Mammary microvascular endothelial cell (primary cell): ENCODE results near the gene OR56A3. TPM values are rescaled to one million over a fixed set of nuclear protein-coding genes. Genes with fewer than 3 reads are reported as not detected.

ENCODE experiments used
- total RNA-seq: library from RNA; depleted of rRNA; stranded (reverse); fragments of >200 nt; gene quantifications from 2 replicates; pipeline ENCODE4 v1.2.3, GENCODE V29; 2015

Gene OR56A3, protein sequence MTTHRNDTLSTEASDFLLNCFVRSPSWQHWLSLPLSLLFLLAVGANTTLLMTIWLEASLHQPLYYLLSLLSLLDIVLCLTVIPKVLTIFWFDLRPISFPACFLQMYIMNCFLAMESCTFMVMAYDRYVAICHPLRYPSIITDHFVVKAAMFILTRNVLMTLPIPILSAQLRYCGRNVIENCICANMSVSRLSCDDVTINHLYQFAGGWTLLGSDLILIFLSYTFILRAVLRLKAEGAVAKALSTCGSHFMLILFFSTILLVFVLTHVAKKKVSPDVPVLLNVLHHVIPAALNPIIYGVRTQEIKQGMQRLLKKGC
- total RNA-seq: not detected in 2 replicates

DNA sequence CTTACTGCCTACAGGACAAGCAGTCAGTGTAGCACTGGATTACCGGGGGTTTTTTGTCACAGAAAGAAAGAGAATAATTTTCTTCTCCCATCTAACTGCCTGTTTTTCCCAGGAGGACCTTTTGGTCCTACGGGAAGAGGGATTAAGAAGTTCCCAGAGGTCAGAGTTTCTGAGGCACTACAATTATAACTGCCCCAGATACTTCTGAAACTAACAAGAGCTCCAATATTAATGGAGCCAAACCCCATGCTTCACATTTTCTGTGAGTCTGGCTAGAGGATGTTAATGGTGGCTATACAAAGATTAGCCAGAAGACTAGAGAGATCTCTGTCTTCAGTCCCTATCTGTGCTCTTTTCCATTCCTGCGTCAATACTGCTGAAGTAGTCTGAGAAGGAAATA, at the start of gene OR56A3:
OR56A3 (plus strand) TSS at position 301 of the 400 bp plus-strand sequence. CDS start 5,096 bp downstream, outside the sequence.

GRCh38 chr11:5892908-5893307, 49.1 kb upstream of the OR56A3 start, which contains the start of gene OR52E5:
Gene OR52E5 (plus strand): TSS chr11:5893208. CDS start chr11:5900777, 7,569 bp downstream.

DNA sequence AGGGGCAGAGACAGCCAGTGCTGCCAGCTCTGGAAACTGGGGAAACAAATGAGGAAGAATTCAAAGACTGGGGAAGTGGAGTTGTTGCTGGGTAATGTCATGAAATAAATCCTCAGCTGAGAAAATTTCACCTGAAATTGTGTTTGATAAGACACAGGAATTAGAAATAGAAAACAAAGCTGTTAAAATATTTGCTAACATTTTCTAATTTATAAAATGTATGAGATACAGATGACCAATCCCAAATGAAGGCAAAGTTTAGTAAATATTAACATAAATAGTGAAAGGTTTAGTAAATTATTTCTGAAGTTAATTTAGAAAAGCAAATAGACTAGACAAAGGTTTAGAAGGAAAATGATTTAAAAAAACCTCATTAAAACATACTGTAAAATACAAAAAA, 26.3 kb downstream of the OR56A3 start, which contains the start of gene OR56A5:
OR56A5 (minus strand) TSS at position 101 of the 400 bp plus-strand sequence; CDS start at position 101, 0 bp downstream.

GRCh38 chr11:5986885-5987284, 44.8 kb downstream of the OR56A3 start, which contains the start of gene OR52L1:
Gene OR52L1 (minus strand): TSS chr11:5986985. CDS start chr11:5986930, 55 bp downstream.

Other genes starting within 250 kb of the OR56A3 start
- not detected in 2 replicates for gene OR56B1, start 205.8 kb upstream of the OR56A3 start, total RNA-seq
- not detected in 2 replicates for gene OR52N4, start 188.0 kb upstream of the OR56A3 start, total RNA-seq
- not detected in 2 replicates for gene OR52N5, start 158.9 kb upstream of the OR56A3 start, total RNA-seq
- not detected in 2 replicates for gene OR52N1, start 151.0 kb upstream of the OR56A3 start, total RNA-seq
- gene OR52N2, start 133.3 kb upstream of the OR56A3 start, total RNA-seq: not detected in 2 replicates
- not detected in 2 replicates for gene OR52E6, start 100.4 kb upstream of the OR56A3 start, total RNA-seq
- gene OR52E8, start 84.6 kb upstream of the OR56A3 start, total RNA-seq: not detected in 2 replicates
- not detected in 2 replicates for gene OR52E4, start 61.6 kb upstream of the OR56A3 start, total RNA-seq
- gene OR52E5, start 49.0 kb upstream of the OR56A3 start, total RNA-seq: not detected in 2 replicates
- gene OR56A5, start 26.2 kb downstream of the OR56A3 start, total RNA-seq: not detected in 2 replicates
- gene OR52L1, start 44.7 kb downstream of the OR56A3 start, total RNA-seq: not detected in 2 replicates
- gene OR56A4, start 64.7 kb downstream of the OR56A3 start, total RNA-seq: not detected in 2 replicates
- not detected in 2 replicates for gene OR56A1, start 88.5 kb downstream of the OR56A3 start, total RNA-seq
- not detected in 2 replicates for gene OR56B4, start 165.4 kb downstream of the OR56A3 start, total RNA-seq
- gene OR52B2, start 228.1 kb downstream of the OR56A3 start, total RNA-seq: not detected in 2 replicates